ENCODE data around the gene OR2A14.

Gene OR2A14, protein sequence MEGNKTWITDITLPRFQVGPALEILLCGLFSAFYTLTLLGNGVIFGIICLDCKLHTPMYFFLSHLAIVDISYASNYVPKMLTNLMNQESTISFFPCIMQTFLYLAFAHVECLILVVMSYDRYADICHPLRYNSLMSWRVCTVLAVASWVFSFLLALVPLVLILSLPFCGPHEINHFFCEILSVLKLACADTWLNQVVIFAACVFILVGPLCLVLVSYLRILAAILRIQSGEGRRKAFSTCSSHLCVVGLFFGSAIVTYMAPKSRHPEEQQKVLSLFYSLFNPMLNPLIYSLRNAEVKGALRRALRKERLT

DNA sequence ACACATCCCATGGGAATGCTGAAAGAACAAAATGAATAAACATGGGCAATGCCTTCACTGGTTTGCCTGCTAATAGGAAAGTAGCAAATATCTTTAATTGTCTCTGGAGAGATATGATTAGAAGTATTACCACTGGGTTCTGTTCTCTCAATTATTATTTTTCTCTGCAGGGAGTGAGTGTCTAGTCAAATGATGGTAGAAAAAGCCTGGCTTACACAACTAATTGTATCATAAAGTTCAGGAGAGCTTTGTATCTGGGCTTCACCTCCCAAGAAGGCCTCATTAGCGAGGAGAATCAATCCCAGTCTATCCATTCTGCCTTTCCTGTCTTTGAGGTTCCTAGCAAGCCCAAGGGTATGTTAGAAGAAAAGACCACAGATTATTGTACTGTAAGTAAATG lies at the start of gene OR2A14:
TSS of gene OR2A14 (plus strand) at position 301 of the 400 bp plus-strand sequence. CDS start 5,937 bp downstream, outside the sequence.
- Histone ChIP-seq H4K20me1 (ENCODE audit: insufficient read depth, low read length) (no peaks in the 10 kb centered on the region), H3K79me2 (ENCODE audit: low read length) (no peaks in the 10 kb centered on the region), H3K4me2 (ENCODE audit: low read length) (no peak within 1 kb of the TSS), H3K4me1 (ENCODE audit: low read length) (no peaks in the 10 kb centered on the region), H3K27me3 (ENCODE audit: low read depth, low read length) (no peaks in the 10 kb centered on the region), H3K4me3 (ENCODE audit: low read length) (no peak within 1 kb of the TSS), H3K27ac (ENCODE audit: low read length) (no peak within 1 kb of the TSS), H3K36me3 (replicated peaks; ENCODE audit: low read depth, low read length) (no peaks in the 10 kb centered on the region), H3K9ac (ENCODE audit: low read length) (no peak within 1 kb of the TSS), H3K9me3 (ENCODE audit: insufficient read depth, low read length) (no peaks in the 10 kb centered on the region), H2AFZ (ENCODE audit: low read depth, low read length) (no peak within 1 kb of the TSS)
- no peak for TF ChIP-seq EZH2phosphoT487 (IDR thresholded peaks at IDR 0.05; ENCODE audit: low read depth)
- TF ChIP-seq, protein P1, sequence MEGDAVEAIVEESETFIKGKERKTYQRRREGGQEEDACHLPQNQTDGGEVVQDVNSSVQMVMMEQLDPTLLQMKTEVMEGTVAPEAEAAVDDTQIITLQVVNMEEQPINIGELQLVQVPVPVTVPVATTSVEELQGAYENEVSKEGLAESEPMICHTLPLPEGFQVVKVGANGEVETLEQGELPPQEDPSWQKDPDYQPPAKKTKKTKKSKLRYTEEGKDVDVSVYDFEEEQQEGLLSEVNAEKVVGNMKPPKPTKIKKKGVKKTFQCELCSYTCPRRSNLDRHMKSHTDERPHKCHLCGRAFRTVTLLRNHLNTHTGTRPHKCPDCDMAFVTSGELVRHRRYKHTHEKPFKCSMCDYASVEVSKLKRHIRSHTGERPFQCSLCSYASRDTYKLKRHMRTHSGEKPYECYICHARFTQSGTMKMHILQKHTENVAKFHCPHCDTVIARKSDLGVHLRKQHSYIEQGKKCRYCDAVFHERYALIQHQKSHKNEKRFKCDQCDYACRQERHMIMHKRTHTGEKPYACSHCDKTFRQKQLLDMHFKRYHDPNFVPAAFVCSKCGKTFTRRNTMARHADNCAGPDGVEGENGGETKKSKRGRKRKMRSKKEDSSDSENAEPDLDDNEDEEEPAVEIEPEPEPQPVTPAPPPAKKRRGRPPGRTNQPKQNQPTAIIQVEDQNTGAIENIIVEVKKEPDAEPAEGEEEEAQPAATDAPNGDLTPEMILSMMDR (IDR thresholded peaks at IDR 0.05; ENCODE audit: low read depth, low read length) = no peak

DNA sequence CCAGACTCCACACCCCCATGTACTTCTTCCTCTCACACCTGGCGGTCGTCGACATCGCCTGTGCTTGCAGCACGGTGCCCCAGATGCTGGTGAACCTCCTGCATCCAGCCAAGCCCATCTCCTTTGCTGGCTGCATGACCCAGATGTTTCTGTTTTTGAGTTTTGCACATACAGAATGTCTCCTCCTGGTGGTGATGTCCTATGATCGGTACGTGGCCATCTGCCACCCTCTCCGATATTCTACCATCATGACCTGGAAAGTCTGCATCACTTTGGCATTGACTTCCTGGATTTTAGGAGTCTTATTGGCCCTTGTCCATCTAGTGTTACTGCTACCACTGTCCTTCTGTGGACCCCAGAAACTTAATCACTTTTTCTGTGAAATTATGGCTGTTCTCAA lies 48.6 kb upstream of the OR2A14 start:
- no peak overlapping the region for H3K9ac ChIP-seq (ENCODE audit: low read length)
- H3K4me1 ChIP-seq (ENCODE audit: low read length) = no peaks in the 10 kb centered on the region
- no peak overlapping the region for H3K4me2 ChIP-seq (ENCODE audit: low read length)
- TF ChIP-seq, protein P1 (IDR thresholded peaks at IDR 0.05; ENCODE audit: low read depth, low read length) = no peak
- no peak for TF ChIP-seq EZH2phosphoT487 (IDR thresholded peaks at IDR 0.05; ENCODE audit: low read depth)
- H3K9me3 ChIP-seq (ENCODE audit: insufficient read depth, low read length) = no peaks in the 10 kb centered on the region
- no peaks in the 10 kb centered on the region for H4K20me1 ChIP-seq (ENCODE audit: insufficient read depth, low read length)
- H3K27me3 ChIP-seq (ENCODE audit: low read depth, low read length) = peaks cover 4% of the 10 kb centered on the region
- no peak overlapping the region for H3K4me3 ChIP-seq (ENCODE audit: low read length)
- H2AFZ ChIP-seq (ENCODE audit: low read depth, low read length) = no peak overlapping the region
- H3K36me3 ChIP-seq (replicated peaks; ENCODE audit: low read depth, low read length) = no peaks in the 10 kb centered on the region
- no peak overlapping the region for H3K27ac ChIP-seq (ENCODE audit: low read length)
- no peaks in the 10 kb centered on the region for H3K79me2 ChIP-seq (ENCODE audit: low read length)

DNA sequence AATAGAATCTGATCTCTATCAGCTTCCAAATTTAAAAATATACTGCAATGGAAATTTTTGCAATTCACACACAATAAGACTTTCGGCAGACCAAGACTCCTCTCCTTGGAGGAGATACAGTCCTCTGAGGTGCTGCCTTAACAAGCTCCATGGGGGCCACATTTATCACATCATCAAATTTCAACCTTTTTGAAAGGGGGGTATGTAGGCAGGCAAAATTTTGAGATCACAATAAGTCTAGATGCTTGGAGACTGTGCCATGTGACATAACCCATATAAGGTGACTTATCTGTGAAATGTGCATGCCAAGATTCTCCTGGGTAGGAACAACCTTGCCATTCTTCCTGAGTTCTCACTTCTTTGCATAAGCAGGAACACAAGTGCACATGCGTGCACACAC lies 37.0 kb upstream of the OR2A14 start, which contains the start of gene OR2A12:
TSS of gene OR2A12 (plus strand) at position 301 of the 400 bp plus-strand sequence. CDS start 8,830 bp downstream, outside the sequence.
- no peaks in the 10 kb centered on the region for H3K79me2 ChIP-seq (ENCODE audit: low read length)
- H3K4me3 ChIP-seq (ENCODE audit: low read length) = no peak within 1 kb of the TSS
- no peaks in the 10 kb centered on the region for H3K36me3 ChIP-seq (replicated peaks; ENCODE audit: low read depth, low read length)
- no peak within 1 kb of the TSS for H3K9ac ChIP-seq (ENCODE audit: low read length)
- H4K20me1 ChIP-seq (ENCODE audit: insufficient read depth, low read length) = no peaks in the 10 kb centered on the region
- H3K9me3 ChIP-seq (ENCODE audit: insufficient read depth, low read length) = no peaks in the 10 kb centered on the region
- H3K4me2 ChIP-seq (ENCODE audit: low read length) = no peak within 1 kb of the TSS
- no peak within 1 kb of the TSS for H2AFZ ChIP-seq (ENCODE audit: low read depth, low read length)
- H3K27ac ChIP-seq (ENCODE audit: low read length) = no peak within 1 kb of the TSS
- H3K4me1 ChIP-seq (ENCODE audit: low read length) = no peaks in the 10 kb centered on the region
- TF ChIP-seq, protein P1 (IDR thresholded peaks at IDR 0.05; ENCODE audit: low read depth, low read length) = no peak
- no peak for TF ChIP-seq EZH2phosphoT487 (IDR thresholded peaks at IDR 0.05; ENCODE audit: low read depth)
- H3K27me3 ChIP-seq (ENCODE audit: low read depth, low read length) = peaks cover 5% of the 10 kb centered on the region; the same call in 1 of the 2 replicates

DNA sequence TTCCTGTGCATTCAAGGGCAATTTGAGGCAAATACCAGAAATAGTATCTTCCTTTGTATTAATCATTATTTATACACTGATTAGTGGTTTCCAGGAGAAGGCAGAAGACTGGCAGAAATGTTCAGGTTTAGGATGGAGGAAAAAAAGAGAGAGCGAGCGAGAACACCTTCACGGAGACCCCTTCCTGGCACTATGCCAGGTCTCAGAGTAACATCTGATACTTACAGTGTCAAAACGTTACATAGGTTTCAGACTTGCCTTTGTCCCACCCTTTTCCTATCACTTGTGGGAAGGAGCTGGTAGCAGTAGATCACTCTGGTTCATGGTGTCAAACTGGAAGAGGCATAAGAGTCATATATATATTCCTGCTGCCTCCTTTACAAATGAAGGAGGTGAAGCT lies 36.2 kb upstream of the OR2A14 start:
- TF ChIP-seq, protein P1 (IDR thresholded peaks at IDR 0.05; ENCODE audit: low read depth, low read length) = no peak
- TF ChIP-seq EZH2phosphoT487 (IDR thresholded peaks at IDR 0.05; ENCODE audit: low read depth) = no peak
- no peaks in the 10 kb centered on the region for H3K79me2 ChIP-seq (ENCODE audit: low read length)
- H3K27me3 ChIP-seq (ENCODE audit: low read depth, low read length) = peaks cover 5% of the 10 kb centered on the region; the same call in 1 of the 2 replicates
- H3K27ac ChIP-seq (ENCODE audit: low read length) = no peak overlapping the region
- H3K4me3 ChIP-seq (ENCODE audit: low read length) = no peak overlapping the region
- no peaks in the 10 kb centered on the region for H3K36me3 ChIP-seq (replicated peaks; ENCODE audit: low read depth, low read length)
- no peaks in the 10 kb centered on the region for H3K4me1 ChIP-seq (ENCODE audit: low read length)
- H4K20me1 ChIP-seq (ENCODE audit: insufficient read depth, low read length) = no peaks in the 10 kb centered on the region
- no peak overlapping the region for H3K9ac ChIP-seq (ENCODE audit: low read length)
- no peaks in the 10 kb centered on the region for H3K9me3 ChIP-seq (ENCODE audit: insufficient read depth, low read length)
- H2AFZ ChIP-seq (ENCODE audit: low read depth, low read length) = no peak overlapping the region
- no peak overlapping the region for H3K4me2 ChIP-seq (ENCODE audit: low read length)
